GM19463 (cell line): Measurements from ENCODE around the gene C5AR2.
"Not testable (repeated sequence)": the region's sequence is repeated elsewhere in the genome, so short reads cannot be mapped to it uniquely, and the experiment has no call there.

Source experiments
- ATAC-seq: cut with Tn5 transposase; IDR thresholded peaks from one replicate; pipeline ENCODE4 v1.9.1; 2021; ENCODE audit warnings: mild to moderate bottlenecking, moderate library complexity; ENCODE audit not compliant: unreplicated experiment

Gene C5AR2

GRCh38 chr19:47358936-47359335, 27.0 kb downstream of the C5AR2 start:
- ATAC-seq, result no peak

DNA sequence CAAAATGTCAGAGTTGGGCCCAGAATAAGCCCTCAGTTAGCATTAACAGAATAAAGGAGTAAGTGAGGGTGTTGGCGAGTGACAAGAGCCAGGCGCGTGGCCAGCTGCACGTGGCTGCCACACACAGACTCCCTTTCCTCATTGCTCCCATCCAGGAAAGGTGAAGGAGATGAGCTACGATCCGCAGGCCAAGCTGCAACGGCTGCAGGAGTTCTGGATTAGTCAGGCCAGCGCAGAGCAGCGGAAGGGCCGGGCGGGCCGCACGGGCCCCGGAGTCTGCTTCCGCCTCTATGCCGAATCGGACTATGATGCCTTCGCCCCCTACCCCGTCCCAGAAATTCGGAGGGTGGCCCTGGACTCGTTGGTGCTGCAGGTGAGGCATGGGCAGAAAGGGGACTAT, 30.3 kb downstream of the C5AR2 start:
- ATAC-seq, result no peak

DNA sequence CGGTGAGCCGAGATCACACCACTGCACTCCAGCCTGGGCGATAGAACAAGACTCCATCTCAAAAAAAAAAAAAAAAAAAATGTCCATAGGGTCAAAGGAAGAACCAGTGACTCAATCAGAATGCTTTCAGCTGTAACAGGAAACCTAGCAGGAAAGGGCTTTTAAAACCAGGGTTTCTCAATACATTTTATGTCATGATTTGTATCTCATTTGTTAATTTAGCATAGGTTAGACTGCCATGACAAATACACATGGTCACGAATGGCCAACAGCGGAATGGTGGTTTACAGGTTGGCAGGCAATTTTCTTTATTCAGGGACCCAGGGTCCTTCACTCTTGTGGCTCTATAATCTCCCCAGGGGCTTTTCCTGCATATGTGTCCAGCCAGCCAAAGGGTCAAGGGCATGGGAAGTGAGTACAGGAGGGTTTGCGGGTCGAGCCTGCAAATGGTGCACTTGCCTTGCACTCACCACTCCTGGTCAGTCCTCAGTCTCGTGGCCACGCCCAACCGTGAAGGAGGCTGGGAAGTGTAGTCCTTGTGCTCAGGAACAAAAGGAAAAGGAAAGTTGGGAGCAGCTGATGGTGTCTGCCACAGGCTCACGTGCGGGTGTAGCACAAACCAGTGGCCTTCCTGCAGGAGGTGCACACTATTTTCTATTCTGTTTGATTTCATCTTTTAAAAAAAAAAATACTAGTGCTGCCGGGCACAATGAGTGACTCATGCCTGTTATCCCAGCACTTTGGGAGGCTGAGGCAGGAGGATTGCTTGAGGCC, 32.0 kb downstream of the C5AR2 start:
- ATAC-seq, result no peak

DNA sequence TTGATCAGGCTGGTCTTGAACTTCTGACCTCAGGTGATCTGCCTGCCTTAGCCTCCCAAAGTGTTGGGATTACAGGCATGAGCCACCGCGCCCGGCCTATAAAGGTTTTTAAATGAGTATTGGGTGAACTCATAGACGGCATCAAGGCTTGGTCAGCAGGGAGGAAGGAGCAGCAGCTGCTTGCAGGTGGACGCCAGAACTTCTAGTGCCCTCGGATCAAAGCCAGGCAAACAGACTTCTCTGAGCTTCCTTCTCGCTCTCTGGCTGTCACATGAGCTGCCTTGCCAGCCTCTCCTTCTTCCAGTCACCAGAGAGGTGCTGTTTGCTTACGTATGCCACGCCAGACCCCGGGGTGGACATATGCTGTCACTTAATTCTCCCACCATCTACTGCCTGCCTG, 33.5 kb downstream of the C5AR2 start:
- not testable (repeated sequence) for ATAC-seq

GRCh38 chr19:47370045-47370611, 38.2 kb downstream of the C5AR2 start:
- no peak for ATAC-seq

DNA sequence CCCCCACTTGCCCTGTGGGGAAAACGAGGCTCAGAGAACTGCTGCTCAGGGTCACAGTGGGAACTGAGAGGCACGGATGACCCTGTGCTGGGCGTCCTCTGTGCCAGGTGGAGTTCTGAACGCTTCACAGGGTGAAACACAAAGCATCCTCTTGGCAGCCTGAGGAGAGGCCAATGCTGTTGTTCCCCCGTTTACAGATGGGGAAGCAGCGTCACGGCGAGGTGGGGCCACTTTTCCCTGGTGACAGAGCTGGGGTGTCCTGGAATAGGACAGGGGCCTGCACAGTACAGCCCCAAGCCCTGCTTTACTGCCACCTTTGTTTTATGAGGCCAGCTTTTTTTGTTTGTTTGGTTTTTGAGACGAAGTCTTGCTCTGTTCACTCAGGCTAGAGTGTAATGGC, 39.3 kb downstream of the C5AR2 start:
- ATAC-seq, result no peak

DNA sequence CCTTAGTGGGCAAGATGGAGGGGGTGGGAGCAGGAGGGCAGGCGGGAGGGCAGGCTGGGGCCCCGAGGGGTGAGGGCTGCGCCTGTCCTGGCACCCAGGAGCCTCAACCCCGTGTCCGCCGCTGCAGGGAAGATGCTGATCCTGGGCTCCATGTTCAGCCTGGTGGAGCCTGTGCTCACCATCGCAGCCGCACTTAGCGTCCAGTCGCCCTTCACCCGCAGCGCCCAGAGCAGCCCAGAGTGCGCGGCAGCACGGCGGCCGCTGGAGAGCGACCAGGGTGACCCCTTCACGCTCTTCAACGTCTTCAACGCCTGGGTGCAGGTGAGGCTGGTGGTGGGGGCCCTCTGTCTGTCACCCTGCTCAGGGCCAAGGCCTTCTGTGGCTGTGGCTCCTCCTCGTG, 40.6 kb downstream of the C5AR2 start:
- ATAC-seq, result no peak

DNA sequence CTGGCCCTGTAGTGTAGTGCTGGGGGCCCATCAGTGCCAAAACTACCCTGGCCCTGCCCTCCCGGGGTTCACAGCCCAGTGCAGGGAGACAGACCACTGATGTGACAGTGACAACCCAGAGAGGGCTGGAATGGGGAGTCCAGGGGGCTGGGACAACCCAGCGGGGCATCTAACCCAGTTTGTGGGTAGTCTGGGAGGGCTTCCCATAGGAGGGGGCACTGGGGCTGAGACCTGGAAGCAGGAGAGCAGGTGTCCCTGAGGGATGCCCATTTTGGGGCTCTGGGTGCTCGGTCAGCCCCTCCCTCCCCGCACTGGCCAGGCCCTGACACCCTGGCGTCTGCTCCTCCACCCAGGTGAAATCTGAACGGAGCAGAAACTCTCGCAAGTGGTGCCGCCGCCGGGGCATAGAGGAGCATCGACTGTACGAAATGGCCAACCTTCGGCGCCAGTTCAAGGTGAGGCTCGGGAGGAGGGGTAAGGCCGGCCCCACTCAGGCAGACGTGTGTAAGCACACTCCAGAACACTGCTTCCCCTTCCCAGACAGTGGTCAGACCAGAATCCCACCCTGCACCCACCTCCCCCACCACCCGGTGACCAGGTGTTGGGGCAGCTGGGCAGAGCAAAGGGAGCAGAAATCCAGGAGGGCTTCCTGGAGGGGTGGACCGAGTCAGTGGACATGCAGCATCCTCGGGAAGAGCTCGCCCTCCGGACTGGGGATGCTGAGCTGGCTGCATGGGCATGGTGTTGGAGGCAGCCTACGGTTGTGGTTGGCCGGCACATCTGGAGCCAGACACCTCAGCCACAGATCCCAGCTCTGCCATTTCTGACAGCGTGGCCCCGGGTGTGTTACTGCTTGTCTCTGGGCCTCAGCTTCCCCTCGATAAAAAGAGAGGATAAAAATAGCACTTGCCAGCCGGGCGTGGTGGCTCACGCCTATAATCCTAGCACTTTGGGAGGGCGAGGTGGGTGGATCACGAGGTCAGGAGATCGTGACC, 41.6 kb downstream of the C5AR2 start:
- ATAC-seq, result no peak

GRCh38 chr19:47374876-47375693, 43.1 kb downstream of the C5AR2 start:
- ATAC-seq, result no peak

DNA sequence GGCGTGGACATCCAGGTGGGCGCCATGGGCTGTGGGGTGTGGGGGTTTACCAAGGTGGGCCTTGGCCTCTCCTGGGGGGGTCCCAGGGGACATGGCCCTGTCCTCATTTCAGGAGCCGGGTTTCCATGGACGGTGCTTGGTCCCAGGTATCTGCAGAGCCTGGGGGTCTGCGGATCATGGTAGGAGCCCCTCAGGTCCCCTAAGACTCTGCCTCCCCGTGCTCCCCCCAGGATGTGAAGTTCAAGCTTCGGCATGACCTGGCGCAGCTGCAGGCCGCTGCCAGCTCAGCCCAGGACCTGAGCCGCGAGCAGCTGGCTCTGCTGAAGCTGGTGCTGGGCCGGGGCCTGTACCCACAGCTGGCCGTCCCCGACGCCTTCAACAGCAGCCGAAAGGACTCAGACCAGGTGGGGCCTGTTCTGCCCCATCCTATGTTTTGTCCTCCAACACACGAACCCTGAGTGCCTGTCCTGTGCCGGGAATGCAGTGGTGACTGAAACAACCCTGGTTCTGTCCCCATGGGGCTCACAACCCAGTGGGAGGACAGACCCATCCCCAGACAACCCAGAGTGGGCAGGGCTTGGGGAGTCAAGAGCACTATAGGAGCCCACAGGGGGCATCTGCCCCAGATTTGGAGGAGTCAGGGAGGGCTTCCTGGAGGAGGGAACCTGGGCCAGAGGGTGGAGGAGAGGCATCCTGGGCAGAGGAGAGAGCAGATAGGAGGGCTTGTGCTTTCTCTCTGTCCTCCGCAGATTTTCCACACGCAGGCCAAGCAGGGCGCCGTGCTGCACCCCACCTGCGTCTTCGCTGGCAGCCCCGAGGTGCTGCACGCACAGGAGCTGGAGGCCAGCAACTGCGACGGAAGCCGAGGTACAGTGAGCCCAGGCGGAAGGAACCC, 44.0 kb downstream of the C5AR2 start:
- ATAC-seq, result no peak

DNA sequence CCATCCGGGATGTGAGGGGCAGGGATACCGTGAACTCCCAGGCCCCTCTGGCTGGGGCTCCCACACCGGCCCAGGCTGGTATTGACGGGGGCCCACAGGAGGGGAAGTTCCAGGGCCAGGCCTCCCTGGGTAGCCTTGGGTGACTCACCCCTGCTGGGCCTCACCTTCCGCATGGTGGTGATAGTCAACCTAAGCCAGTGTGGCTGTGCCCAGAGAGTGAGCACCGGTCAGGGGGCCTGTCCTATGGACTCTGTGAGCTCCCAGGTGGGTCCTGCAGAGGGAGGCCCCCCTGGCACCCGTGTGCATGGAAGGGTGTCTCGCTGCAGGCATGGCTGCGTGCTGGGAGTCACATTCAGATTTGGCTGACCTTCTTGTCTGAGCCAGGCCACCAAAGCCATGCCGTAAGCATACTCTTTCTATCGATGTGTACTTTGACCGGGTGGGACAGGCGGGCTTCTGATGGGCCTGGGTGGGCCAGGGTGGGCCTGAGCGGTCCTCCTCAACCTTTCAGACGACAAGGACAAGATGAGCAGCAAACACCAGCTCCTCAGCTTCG, 44.7 kb downstream of the C5AR2 start:
- ATAC-seq, result no peak

- no peak for ATAC-seq
These were observed 45.3 kb downstream of the C5AR2 start for GRCh38 chr19:47377208-47377701.

DNA sequence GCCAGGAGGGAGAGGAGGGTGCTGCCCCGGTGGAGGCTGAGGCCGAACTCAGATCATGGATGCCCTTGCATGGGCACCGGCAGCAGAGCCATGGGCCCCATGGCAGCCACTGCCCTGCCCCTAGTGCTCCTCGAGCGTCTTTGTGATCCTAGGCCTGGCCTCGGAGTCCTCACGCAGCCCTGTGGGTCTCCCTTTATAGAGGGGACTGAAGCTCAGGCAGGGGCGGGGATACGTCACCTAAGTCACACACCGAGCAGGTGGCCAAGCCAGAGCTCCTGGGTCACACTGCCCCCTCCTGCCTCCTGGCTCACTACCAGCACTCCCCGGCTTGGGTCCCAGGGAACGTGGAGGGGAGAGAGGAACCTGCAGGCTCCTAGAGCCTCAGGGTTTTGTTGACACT, 45.8 kb downstream of the C5AR2 start:
- ATAC-seq, result no peak

- no peak for ATAC-seq
These were observed 46.3 kb downstream of the C5AR2 start for GRCh38 chr19:47378246-47378645.

- ATAC-seq, result no peak
These were observed 47.5 kb downstream of the C5AR2 start for GRCh38 chr19:47379381-47379938.

- no peak for ATAC-seq
These were observed 48.6 kb downstream of the C5AR2 start for GRCh38 chr19:47380559-47380958.

GRCh38 chr19:47381121-47381520, 49.1 kb downstream of the C5AR2 start:
- ATAC-seq, result no peak

GRCh38 chr19:47381653-47382279, 49.8 kb downstream of the C5AR2 start:
- ATAC-seq, result no peak
